K562 (cell line): Measurements from ENCODE around the gene CENPC. TPM values are rescaled to one million over a fixed set of nuclear protein-coding genes. Genes with fewer than 3 reads are reported as not detected.

ENCODE experiments used
- FIP1L1 ChIP-seq: fragments of 200-400 bp; formaldehyde crosslinking; IDR thresholded peaks from 2 replicates; pipeline ENCODE4 v1.6.1; 2018; ENCODE audit warnings: mild to moderate bottlenecking, low read depth, low read length; ENCODE audit not compliant: poor library complexity, severe bottlenecking
- FOSL1 ChIP-seq: fragments of 200-800 bp; sonication (Bioruptor generic); conservative IDR thresholded peaks from 2 replicates; pipeline ENCODE4 v1.6.1; 2016; ENCODE audit warnings: missing genetic modification characterization, missing compliant biosample characterization
- NFE2L1 ChIP-seq: fragments of 450-650 bp; IDR thresholded peaks from 2 replicates; pipeline ENCODE4 v1.6.1; 2016; ENCODE audit warnings: missing genetic modification characterization, low read depth, mild to moderate bottlenecking, missing compliant biosample characterization, moderate library complexity, borderline replicate concordance
- PHTF2 ChIP-seq: fragments of 250-450 bp; sonication (Bioruptor Pico); IDR thresholded peaks from 2 replicates; pipeline ENCODE4 v1.5.0; 2021; ENCODE audit warnings: mild to moderate bottlenecking
- SETDB1 ChIP-seq: IDR thresholded peaks from one replicate; pipeline ENCODE4 v1.6.1; 2012; ENCODE audit warnings: low read length, control low read depth, inconsistent platforms
- SMAD4 ChIP-seq: fragments of 250-450 bp; sonication (Bioruptor Pico); conservative IDR thresholded peaks from 2 replicates; pipeline ENCODE4 v1.8.0; 2021; ENCODE audit warnings: inconsistent platforms, mild to moderate bottlenecking, moderate library complexity
- SRSF7 ChIP-seq: fragments of 200-400 bp; formaldehyde crosslinking; optimal IDR thresholded peaks from 2 replicates; pipeline ENCODE3; 2017; ENCODE audit warnings: mild to moderate bottlenecking, low read depth, low read length
- U2AF2 ChIP-seq: fragments of 200-400 bp; formaldehyde crosslinking; optimal IDR thresholded peaks from 2 replicates; pipeline ENCODE3; 2017; ENCODE audit warnings: low read depth, mild to moderate bottlenecking, low read length
- ZBED1 ChIP-seq: IDR thresholded peaks from 2 replicates; pipeline ENCODE4 v1.6.1; 2014
- ZBTB1 ChIP-seq: sonication (generic); formaldehyde crosslinking; IDR thresholded peaks from 2 replicates; pipeline ENCODE4 v1.8.1; 2023; ENCODE audit warnings: missing genetic modification reagents, low read depth, mild to moderate bottlenecking, borderline replicate concordance
- ZNF274 ChIP-seq: IDR thresholded peaks from 2 replicates; pipeline ENCODE4 v1.6.1; 2011; ENCODE audit warnings: low read depth, mild to moderate bottlenecking, low read length, moderate library complexity, borderline replicate concordance
- ZNF311 ChIP-seq: fragments of 250-450 bp; sonication (Bioruptor Pico); IDR thresholded peaks from 2 replicates; pipeline ENCODE4 v1.4.0; 2020; ENCODE audit warnings: mild to moderate bottlenecking, moderate library complexity
- ZNF551 ChIP-seq: fragments of 250-450 bp; sonication (Bioruptor Pico); IDR thresholded peaks from 2 replicates; pipeline ENCODE4 v1.5.0; 2021; ENCODE audit warnings: mild to moderate bottlenecking, moderate library complexity
- ZNF584 ChIP-seq: fragments of 200-800 bp; sonication (Bioruptor generic); IDR thresholded peaks from 2 replicates; pipeline ENCODE4 v1.6.1; 2016; ENCODE audit warnings: low read depth, mild to moderate bottlenecking, missing genetic modification characterization, missing compliant biosample characterization
- ZNF695 ChIP-seq: fragments of 450-650 bp; formaldehyde crosslinking; IDR thresholded peaks from 2 replicates; pipeline ENCODE4 v1.4.0; 2020; ENCODE audit warnings: mild to moderate bottlenecking, moderate library complexity
- ZNF764 ChIP-seq: fragments of 250-450 bp; sonication (Bioruptor Pico); IDR thresholded peaks from 2 replicates; pipeline ENCODE4 v1.4.0; 2020; ENCODE audit warnings: low read depth, mild to moderate bottlenecking, moderate library complexity
- ZZZ3 ChIP-seq: fragments of 450-650 bp; IDR thresholded peaks from 2 replicates; pipeline ENCODE4 v1.6.1; 2016; ENCODE audit warnings: antibody characterized with exemption, mild to moderate bottlenecking, moderate library complexity
- polyA plus RNA-seq, 8 experiments: library from polyadenylated mRNA; depleted of rRNA in 4 of 8; stranded (reverse) in 5 of 8; unstranded in 3 of 8; fragments of >200 nt; fragmentation: Nextera tagmentation in 2 of 8; fragmentation: Illumina TruSeq in 1 of 8; extraction: Ambion mirVana in 2 of 8; extraction: Trizol in 1 of 8; gene quantifications; 2 replicates each; pipeline versions ENCODE4 v1.2.1 to v1.2.3, GENCODE V29; 2011 to 2014; ENCODE audit warnings: inconsistent platforms in 1 of 8, missing spikeins in 1 of 8
- total RNA-seq, 7 experiments: library from RNA; depleted of rRNA in 6 of 7; stranded (reverse); fragments of >200 nt in 6 of 7; fragmentation: Illumina TruSeq in 2 of 7; extraction: Trizol in 2 of 7; gene quantifications; 2 replicates each; pipeline versions ENCODE4 v1.2.1 to v1.2.3, GENCODE V29; 2011 to 2021; ENCODE audit warnings: low replicate concordance in 1 of 7
- TF ChIP-seq, protein P1 (sequence below): fragments of 200-800 bp; sonication (Bioruptor generic); IDR thresholded peaks from 2 replicates; pipeline ENCODE4 v1.6.1; 2017; ENCODE audit warnings: missing genetic modification characterization, missing compliant biosample characterization
- TF ChIP-seq, protein P2 (sequence below): fragments of 450-650 bp; IDR thresholded peaks from 2 replicates; pipeline ENCODE4 v1.6.1; 2016; ENCODE audit warnings: low read depth, mild to moderate bottlenecking, moderate library complexity
- TF ChIP-seq, protein P3 (sequence below): IDR thresholded peaks from 2 replicates; pipeline ENCODE4 v1.6.1; 2011; ENCODE audit warnings: borderline replicate concordance, low read depth, mild to moderate bottlenecking, moderate library complexity, low read length; ENCODE audit not compliant: insufficient read depth, poor library complexity, severe bottlenecking

CENPC gene
- total and polyA plus RNA-seq, 9 of the 15 experiments (the other 6 are each of a cell fraction or from before 2014, with no cell fraction given), result 18.1 to 48.5 (median 30.8) TPM

DNA sequence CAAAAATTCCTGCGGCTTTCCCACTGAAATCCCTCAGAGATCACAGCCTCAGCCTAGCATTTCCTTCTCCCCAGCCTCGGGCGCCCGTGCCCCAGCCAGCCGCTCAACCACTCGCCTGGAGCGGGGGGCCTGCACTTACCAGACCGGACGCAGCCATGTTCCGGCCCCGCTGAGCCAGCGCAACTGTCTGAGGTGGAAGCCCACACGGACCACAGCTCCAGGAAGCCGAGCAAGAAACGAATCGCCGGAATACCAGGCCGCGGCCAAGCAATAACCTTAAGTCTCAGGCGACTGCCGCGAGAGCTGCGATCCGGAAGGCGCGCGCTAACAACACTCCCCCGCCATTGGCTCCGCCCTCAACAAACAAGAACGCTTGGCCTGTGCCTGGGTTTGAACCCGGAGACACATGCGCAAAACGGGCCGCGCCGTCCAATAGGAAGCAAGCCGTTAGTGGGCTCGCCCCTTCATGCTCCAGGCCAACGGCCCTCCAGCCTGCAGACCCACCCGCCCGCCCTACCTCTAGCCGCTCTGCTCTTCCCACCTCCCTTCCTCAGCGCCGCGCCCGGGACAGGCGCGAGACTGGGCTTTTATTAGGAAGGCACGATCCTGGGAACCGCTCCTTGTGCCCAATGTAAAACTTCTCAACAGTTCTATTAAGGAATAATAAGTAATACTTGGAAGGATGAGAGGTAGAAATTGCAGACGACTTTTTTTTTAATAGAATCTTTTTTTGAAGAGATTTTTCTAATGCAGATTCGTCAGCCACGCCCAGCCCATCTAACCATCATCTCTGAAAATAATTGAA lies at the start of gene CENPC (continued):
- no peak for TF ChIP-seq U2AF2
- TF ChIP-seq, protein P1, sequence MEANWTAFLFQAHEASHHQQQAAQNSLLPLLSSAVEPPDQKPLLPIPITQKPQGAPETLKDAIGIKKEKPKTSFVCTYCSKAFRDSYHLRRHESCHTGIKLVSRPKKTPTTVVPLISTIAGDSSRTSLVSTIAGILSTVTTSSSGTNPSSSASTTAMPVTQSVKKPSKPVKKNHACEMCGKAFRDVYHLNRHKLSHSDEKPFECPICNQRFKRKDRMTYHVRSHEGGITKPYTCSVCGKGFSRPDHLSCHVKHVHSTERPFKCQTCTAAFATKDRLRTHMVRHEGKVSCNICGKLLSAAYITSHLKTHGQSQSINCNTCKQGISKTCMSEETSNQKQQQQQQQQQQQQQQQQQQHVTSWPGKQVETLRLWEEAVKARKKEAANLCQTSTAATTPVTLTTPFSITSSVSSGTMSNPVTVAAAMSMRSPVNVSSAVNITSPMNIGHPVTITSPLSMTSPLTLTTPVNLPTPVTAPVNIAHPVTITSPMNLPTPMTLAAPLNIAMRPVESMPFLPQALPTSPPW (CRISPR knock-in tag), result peak; percentile 67
- TF ChIP-seq, protein P2, sequence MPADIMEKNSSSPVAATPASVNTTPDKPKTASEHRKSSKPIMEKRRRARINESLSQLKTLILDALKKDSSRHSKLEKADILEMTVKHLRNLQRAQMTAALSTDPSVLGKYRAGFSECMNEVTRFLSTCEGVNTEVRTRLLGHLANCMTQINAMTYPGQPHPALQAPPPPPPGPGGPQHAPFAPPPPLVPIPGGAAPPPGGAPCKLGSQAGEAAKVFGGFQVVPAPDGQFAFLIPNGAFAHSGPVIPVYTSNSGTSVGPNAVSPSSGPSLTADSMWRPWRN, result no peak; the same call in 1 of the 2 replicates
- no peak for TF ChIP-seq ZNF764 (CRISPR knock-in tag)
- TF ChIP-seq SETDB1, result no peak
- TF ChIP-seq NFE2L1 (tag), result no peak
- no peak for TF ChIP-seq PHTF2 (CRISPR knock-in tag)
- TF ChIP-seq ZNF274, result no peak
- TF ChIP-seq ZNF584 (CRISPR knock-in tag), result no peak
- no peak; the same call in none of the 2 replicates for TF ChIP-seq SMAD4
- no peak for TF ChIP-seq ZBTB1 (CRISPR knock-in tag)
- no peak for TF ChIP-seq ZNF551 (CRISPR knock-in tag)
- 0 out of 2 replicates have a peak, but pooled peaks have one; percentile 63 for TF ChIP-seq ZZZ3
- no peak for TF ChIP-seq ZBED1
- no peak for TF ChIP-seq SRSF7
- no peak for TF ChIP-seq ZNF695 (CRISPR knock-in tag)
- no peak for TF ChIP-seq ZNF311
- no peak for TF ChIP-seq FIP1L1
- TF ChIP-seq, protein P3, sequence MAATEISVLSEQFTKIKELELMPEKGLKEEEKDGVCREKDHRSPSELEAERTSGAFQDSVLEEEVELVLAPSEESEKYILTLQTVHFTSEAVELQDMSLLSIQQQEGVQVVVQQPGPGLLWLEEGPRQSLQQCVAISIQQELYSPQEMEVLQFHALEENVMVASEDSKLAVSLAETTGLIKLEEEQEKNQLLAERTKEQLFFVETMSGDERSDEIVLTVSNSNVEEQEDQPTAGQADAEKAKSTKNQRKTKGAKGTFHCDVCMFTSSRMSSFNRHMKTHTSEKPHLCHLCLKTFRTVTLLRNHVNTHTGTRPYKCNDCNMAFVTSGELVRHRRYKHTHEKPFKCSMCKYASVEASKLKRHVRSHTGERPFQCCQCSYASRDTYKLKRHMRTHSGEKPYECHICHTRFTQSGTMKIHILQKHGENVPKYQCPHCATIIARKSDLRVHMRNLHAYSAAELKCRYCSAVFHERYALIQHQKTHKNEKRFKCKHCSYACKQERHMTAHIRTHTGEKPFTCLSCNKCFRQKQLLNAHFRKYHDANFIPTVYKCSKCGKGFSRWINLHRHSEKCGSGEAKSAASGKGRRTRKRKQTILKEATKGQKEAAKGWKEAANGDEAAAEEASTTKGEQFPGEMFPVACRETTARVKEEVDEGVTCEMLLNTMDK, result no peak
- TF ChIP-seq FOSL1 (tag), result no peak
